Measurements from ENCODE around the gene PTPRT. TPM values are rescaled to one million over a fixed set of nuclear protein-coding genes. Genes with fewer than 3 reads are reported as not detected.

The PTPRT gene
- total RNA-seq, 1 experiment from 2014 or later: 0.20 TPM

- in situ Hi-C loops (cut with HindIII; ENCODE audit: low pct_unique_long_range_greater_than_20kb, low sequenced_read_pairs): no loop called here
- DNase-seq (ENCODE audit: low read depth): no peak
These were observed 137.2 kb downstream of the PTPRT start for GRCh38 chr20:43052532-43052931.

GRCh38 chr20:43046966-43047365 is 142.7 kb downstream of the PTPRT start:
- in situ Hi-C loops (cut with HindIII; ENCODE audit: low pct_unique_long_range_greater_than_20kb, low sequenced_read_pairs): no loop called here
- no peak for DNase-seq (ENCODE audit: low read depth)

DNA sequence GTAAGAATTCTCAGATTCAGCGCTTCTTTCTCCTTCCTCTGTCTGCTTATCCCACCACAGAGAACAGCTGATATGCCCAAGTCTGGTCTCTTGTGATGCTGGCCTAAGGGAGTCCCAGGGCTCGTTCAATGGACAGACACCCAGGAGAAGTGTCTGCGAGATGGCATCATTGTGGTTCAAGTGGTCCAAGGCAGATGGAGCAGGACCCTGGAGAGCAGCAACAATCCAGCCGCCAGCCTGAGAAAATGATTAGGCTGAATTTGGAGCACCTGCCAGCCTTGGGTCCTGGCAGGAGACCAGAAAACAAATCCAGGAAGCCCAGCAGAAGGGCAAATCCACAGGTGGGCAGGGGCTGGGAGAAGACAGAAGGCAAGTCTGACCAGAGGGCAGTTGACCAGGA is 145.8 kb downstream of the PTPRT start:
- in situ Hi-C loops (cut with HindIII; ENCODE audit: low pct_unique_long_range_greater_than_20kb, low sequenced_read_pairs): no loop called here

GRCh38 chr20:43040427-43040826 is 149.3 kb downstream of the PTPRT start:
- peak; percentile 31 for DNase-seq (ENCODE audit: low read depth)
- in situ Hi-C loops (cut with HindIII; ENCODE audit: low pct_unique_long_range_greater_than_20kb, low sequenced_read_pairs): no loop called here

More for the DNA sequence above, 145.8 kb downstream of the PTPRT start:
- DNase-seq (ENCODE audit: low read depth): no peak

DNA sequence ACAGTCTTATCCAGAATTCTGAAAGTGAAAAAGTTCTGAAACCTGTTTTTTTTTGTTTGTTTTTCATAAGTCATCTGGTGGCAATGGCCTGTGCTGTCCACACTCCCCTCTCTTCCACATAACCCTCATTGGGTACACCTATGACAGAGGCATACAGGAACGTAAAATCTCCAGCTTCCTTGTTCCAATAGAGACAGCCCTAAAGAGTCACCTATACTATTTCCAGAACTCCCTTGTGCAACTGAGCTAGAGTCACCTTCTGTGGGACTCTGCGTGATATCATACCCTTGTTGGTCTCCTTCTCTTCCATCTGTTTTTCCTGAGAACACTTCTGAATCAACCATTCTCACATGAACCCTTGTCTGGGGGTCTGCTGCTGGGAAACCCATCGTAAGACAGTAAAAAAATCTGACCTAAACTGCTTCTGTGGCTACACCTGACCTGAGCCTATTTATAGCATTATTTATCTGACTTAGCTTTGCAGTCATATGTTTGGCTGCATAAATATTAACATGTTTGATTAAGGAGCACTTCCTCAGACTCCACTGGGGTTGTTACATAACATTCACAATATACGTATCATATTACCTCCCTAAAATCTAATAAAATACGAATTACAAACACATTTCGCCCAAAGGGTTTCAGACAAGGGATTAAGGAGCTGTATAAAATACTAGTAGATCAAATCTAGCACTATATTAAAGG is 151.9 kb downstream of the PTPRT start:
- no peak for DNase-seq (ENCODE audit: low read depth)
- in situ Hi-C loops (cut with HindIII; ENCODE audit: low pct_unique_long_range_greater_than_20kb, low sequenced_read_pairs): no loop called here

- no peak for DNase-seq (ENCODE audit: low read depth)
- in situ Hi-C loops (cut with HindIII; ENCODE audit: low pct_unique_long_range_greater_than_20kb, low sequenced_read_pairs): no loop called here
These were observed 154.6 kb downstream of the PTPRT start for GRCh38 chr20:43034981-43035724.

- in situ Hi-C loops (cut with HindIII; ENCODE audit: low pct_unique_long_range_greater_than_20kb, low sequenced_read_pairs): no loop called here
- no peak for DNase-seq (ENCODE audit: low read depth)
These were observed 157.2 kb downstream of the PTPRT start for GRCh38 chr20:43032459-43032858.

DNA sequence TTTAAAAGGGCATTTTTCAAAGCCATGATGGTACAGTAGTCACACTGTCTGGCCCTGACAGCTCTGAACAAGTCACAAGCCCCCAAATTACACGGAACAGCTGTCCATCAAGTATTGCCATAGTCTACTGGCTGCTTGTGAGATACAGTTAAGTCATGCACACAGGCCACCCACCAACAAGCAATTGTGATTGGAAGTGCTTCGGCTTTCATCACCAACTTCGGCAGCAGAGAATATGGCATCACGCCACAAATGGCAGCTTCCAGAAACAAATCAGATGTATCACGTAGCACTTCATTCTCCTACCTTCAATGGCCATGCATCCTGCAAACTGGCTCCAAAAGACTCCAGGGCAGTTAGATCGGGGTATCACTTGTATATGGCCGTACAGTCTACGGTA is 160.5 kb downstream of the PTPRT start:
- no peak for DNase-seq (ENCODE audit: low read depth)
- in situ Hi-C loops (cut with HindIII; ENCODE audit: low pct_unique_long_range_greater_than_20kb, low sequenced_read_pairs): no loop called here

- in situ Hi-C loops (cut with HindIII; ENCODE audit: low pct_unique_long_range_greater_than_20kb, low sequenced_read_pairs): no loop called here
- no peak for DNase-seq (ENCODE audit: low read depth)
These were observed 161.2 kb downstream of the PTPRT start for GRCh38 chr20:43028470-43028869.

- in situ Hi-C loops (cut with HindIII; ENCODE audit: low pct_unique_long_range_greater_than_20kb, low sequenced_read_pairs): no loop called here
These were observed 165.9 kb downstream of the PTPRT start for GRCh38 chr20:43023836-43024235.

GRCh38 chr20:43022568-43022967 is 167.1 kb downstream of the PTPRT start:
- no peak for DNase-seq (ENCODE audit: low read depth)
- in situ Hi-C loops (cut with HindIII; ENCODE audit: low pct_unique_long_range_greater_than_20kb, low sequenced_read_pairs): no loop called here

More at GRCh38 chr20:43023836-43024235, 165.9 kb downstream of the PTPRT start:
- DNase-seq (ENCODE audit: low read depth): no peak

DNA sequence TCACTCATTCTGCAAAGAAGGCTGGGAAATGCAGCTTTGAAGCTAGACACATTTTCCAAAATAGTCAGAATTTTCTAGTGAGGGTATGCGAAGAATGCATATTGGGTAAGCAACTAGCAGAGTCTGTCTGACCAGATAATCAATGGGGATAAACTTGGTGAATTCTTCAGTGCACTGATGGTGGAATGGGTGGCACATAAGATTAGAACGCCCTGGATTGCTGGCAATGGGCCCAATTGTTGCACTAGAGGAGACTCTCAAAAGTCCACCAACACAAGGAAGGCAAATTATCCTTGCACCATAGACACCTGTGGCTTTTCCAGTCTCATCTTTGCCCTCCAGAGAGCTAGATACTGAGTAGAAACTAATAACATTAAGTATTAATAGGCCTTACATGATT is 167.6 kb downstream of the PTPRT start:
- in situ Hi-C loops (cut with HindIII; ENCODE audit: low pct_unique_long_range_greater_than_20kb, low sequenced_read_pairs): no loop called here
- no peak for DNase-seq (ENCODE audit: low read depth)

DNA sequence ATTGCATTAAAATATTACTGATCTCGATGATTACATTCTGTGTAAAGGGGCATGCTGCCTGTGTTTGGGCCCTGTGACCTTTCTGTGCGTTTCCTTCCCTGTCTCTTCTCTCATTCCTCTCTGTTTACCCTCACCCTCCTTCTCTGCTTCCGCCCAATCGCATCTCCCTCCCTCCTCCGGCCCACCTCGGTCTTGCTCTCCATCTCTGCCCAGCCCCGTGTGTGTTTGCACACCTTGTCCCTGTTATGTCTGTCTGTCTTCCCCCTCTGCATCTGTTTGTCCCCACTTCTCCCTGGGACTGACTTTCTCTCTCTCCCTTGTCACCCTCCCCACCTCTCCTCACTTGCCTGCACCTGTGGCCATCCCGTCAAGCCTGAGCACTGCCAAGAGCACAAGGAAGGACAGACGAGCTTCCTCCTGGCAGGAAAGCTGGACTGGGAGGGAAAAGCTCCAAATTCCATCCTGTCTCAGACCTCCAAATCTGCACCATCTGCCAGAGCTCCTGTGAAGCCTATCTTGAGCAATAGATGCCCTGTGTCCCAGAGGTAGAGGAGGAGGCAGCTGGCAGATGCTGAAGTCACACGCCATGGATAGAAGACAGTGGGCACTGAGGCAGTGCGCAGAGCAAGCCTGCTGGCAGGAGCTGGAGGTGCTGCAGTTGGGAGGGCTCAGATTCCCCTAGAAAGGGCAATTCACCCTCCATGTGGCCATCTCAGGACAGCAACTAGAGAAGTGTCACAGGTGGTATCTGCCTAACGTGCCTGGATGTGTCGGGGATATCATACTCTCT is 172.3 kb downstream of the PTPRT start:
- no peak for DNase-seq (ENCODE audit: low read depth)
- in situ Hi-C loops (cut with HindIII; ENCODE audit: low pct_unique_long_range_greater_than_20kb, low sequenced_read_pairs): no loop called here

DNA sequence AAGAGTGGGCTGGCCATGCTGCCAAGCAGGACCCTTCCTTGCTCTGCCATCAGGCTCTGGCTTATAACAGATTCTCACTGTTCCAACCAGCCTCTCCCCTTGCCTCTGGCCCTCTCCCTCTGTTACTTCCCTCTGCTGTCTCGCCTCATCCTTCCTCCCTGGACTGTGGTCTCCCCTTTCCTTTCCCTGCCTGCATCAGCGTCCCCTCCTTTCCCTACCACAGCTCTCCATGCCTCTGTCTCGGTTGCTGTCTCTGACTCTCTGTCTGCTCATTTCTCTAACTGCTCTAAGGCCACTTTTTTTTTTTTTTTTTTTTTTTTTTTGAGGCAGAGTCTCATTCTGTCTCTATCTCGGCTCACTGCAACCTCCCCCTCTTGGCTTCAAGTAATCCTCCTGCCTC is 173.4 kb downstream of the PTPRT start:
- no peak for DNase-seq (ENCODE audit: low read depth)
- in situ Hi-C loops (cut with HindIII; ENCODE audit: low pct_unique_long_range_greater_than_20kb, low sequenced_read_pairs): no loop called here

DNA sequence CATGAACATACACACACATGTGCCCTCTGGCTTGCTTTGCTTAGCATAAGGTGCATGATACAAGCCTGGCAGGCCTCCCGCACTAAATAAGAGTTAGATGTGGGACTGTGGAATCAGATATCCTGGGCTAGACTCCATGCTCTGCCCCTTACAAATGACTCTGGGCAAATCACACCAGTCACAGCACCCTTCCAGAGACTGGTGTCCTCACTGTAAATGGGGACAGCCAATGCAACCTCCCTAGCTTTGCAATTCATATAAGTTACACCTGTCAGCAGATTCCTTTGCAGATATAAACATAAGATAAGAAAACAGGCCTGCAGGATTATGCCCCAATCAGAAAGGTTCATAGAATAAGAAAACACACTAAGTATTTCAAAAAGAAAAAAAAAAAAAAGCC is 174.1 kb downstream of the PTPRT start:
- in situ Hi-C loops (cut with HindIII; ENCODE audit: low pct_unique_long_range_greater_than_20kb, low sequenced_read_pairs): no loop called here
- no peak for DNase-seq (ENCODE audit: low read depth)

DNA sequence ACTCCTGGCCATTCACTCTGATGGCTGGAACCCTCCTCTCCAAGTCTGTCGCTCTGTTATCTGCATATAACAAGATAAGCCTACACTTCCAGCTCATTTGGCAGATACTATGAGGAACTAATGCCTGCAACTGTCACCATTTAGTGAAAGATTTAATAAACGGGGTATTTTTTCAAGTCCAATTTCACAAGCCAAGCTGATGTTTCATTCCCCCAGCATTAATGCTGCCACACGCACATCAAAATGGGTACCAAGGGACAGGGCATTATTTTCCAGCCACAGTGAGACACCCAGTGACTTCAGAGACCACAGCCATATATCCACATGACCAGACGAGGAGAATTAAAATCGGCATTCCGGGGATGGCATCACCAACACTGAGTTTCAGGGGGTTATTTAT is 175.5 kb downstream of the PTPRT start:
- in situ Hi-C loops (cut with HindIII; ENCODE audit: low pct_unique_long_range_greater_than_20kb, low sequenced_read_pairs): no loop called here
- no peak for DNase-seq (ENCODE audit: low read depth)

GRCh38 chr20:43011491-43011890 is 178.2 kb downstream of the PTPRT start:
- in situ Hi-C loops (cut with HindIII; ENCODE audit: low pct_unique_long_range_greater_than_20kb, low sequenced_read_pairs): no loop called here
- DNase-seq (ENCODE audit: low read depth): no peak

DNA sequence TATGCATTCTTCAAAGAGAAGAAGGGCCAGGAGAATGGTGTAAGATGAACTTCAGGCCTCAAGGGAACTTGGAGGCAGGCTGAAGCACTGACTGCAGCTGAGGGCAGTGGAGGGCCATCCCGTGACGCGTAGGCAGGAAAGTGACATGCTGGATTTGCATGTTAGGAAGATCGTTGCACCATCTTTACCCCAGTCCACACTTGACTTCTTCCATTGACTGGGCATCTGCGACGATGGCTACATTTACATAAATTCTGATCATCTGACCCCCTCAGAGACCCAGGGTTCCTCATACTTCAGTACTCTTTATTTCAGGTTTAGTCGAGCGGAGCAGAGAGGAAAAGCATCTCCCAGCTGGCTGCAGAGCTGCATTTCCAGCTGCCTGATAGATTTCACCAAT is 180.2 kb downstream of the PTPRT start:
- no peak for DNase-seq (ENCODE audit: low read depth)
- in situ Hi-C loops (cut with HindIII; ENCODE audit: low pct_unique_long_range_greater_than_20kb, low sequenced_read_pairs): no loop called here

DNA sequence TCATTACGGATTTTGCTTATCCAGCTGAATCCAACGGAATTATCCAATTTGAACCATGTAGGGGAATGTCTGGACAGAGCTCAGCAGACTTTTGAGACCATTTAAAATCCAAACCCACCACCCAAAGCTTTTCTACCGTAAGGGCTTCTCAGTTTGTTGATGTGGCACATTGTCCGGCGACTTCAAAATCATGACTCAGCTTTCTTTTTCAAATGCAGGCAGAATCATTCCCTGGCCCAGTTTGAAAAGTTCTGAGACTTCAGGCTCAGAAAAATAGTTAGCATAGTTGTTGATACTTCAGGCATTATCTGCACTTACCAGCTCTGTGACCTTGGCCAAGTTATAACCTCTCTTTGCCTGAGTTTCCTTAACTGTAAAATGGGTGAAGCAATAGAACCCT is 182.2 kb downstream of the PTPRT start:
- no peak for DNase-seq (ENCODE audit: low read depth)
- in situ Hi-C loops (cut with HindIII; ENCODE audit: low pct_unique_long_range_greater_than_20kb, low sequenced_read_pairs): no loop called here
